HCT116 (cell line): ENCODE measurements around the gene PDIK1L. TPM values are rescaled to one million over a fixed set of nuclear protein-coding genes. Genes with fewer than 3 reads are reported as not detected.
A peak's percentile ranks its signal among the peaks of the same experiment; 100 is the strongest.

Source experiments
- ATAC-seq: fragments of 200-7000 bp; cut with Tn5 transposase; 2 replicates; pipeline ENCODE4 v1.9.1; 2020; ENCODE audit warnings: mild to moderate bottlenecking, moderate library complexity
- BruUV-seq: library from RNA; stranded (reverse); fragments of 400-500 nt; replicated peaks from 2 replicates; lab custom pipeline; 2021; lab: Mats Ljungman, UMichigan
- CTCF ChIA-PET: fragments of 300-600 bp; sonication (Branson Sonifier 250); formaldehyde crosslinking; loops from one replicate; lab custom pipeline; 2021; ENCODE audit warnings: antibody characterized with exemption; lab: Charles Lee
- POLR2A ChIA-PET: fragments of 300-600, 350-600 bp; sonication (Branson Sonifier 250); formaldehyde crosslinking; loops from one replicate; lab custom pipeline; 2021; ENCODE audit warnings: antibody characterized with exemption; lab: Charles Lee
- RAD21 ChIA-PET, 2 experiments: fragments of 300-600 bp; sonication (Branson Sonifier 250); formaldehyde crosslinking; loops; one replicate each; lab custom pipeline; 2023; ENCODE audit warnings: low total read pairs in 2 of 2; ENCODE audit not compliant: uncharacterized antibody in 2 of 2, unreplicated experiment in 2 of 2, low non-redundant PET in 1 of 2; lab: Charles Lee
- DNase-seq: peaks from one replicate; pipeline ENCODE4 v3.0.0-alpha.2; 2010; ENCODE audit warnings: low read depth, low spot score
- H2AFZ ChIP-seq: fragments of 200-600 bp; shearing (Covaris generic), sonication (generic); 2 replicates; pipeline ENCODE4 v1.6.1; 2017; ENCODE audit warnings: low read depth, mixed run types, mixed read lengths, antibody characterized with exemption, low read length; ENCODE audit not compliant: poor library complexity, severe bottlenecking
- H3K27ac ChIP-seq: 2 replicates; pipeline ENCODE4 v1.5.1; 2012; ENCODE audit warnings: low read depth, low read length
- H3K27me3 ChIP-seq: fragments of 200-600 bp; sonication (generic); 2 replicates; pipeline ENCODE4 v1.6.1; 2016; ENCODE audit warnings: mixed run types, low read length, mixed read lengths; ENCODE audit not compliant: insufficient read depth
- H3K36me3 ChIP-seq, 2 experiments: fragments of 200-500 bp in 1 of 2; fragments of 200-600 bp in 1 of 2; sonication (Bioruptor generic) in 1 of 2; sonication (generic) in 1 of 2; 2 replicates each; pipeline versions ENCODE4 v1.5.1 to v1.6.1; 2014 to 2016; ENCODE audit warnings: low read length in 2 of 2, inconsistent platforms in 1 of 2, mixed read lengths in 1 of 2, mixed run types in 1 of 2; ENCODE audit not compliant: insufficient read depth in 2 of 2, control insufficient read depth in 1 of 2
- H3K4me1 ChIP-seq, 2 experiments: fragments of 200-600 bp in 1 of 2; sonication (generic) in 1 of 2; 2 replicates each; pipeline versions ENCODE4 v1.5.1 to v1.6.1; 2012 to 2017; ENCODE audit warnings: low read length in 2 of 2, inconsistent platforms in 1 of 2, mild to moderate bottlenecking in 1 of 2, mixed read lengths in 1 of 2, mixed run types in 1 of 2, moderate library complexity in 1 of 2; ENCODE audit not compliant: insufficient read depth in 2 of 2, control insufficient read depth in 1 of 2
- H3K4me2 ChIP-seq: fragments of 200-600 bp; sonication (generic); 2 replicates; pipeline ENCODE4 v1.6.1; 2017; ENCODE audit warnings: mixed run types, low read length, mixed read lengths
- H3K4me3 ChIP-seq, 2 experiments: fragments of 200-600 bp in 1 of 2; sonication (generic) in 1 of 2; replicated peaks in 1 of 2; 2 replicates each; pipeline ENCODE4 v1.5.1; 2011 to 2016; ENCODE audit warnings: low read length in 2 of 2, control low read depth in 1 of 2, low read depth in 1 of 2, mild to moderate bottlenecking in 1 of 2, mixed read lengths in 1 of 2, mixed run types in 1 of 2
- H3K79me2 ChIP-seq: fragments of 200-600 bp; sonication (generic); 2 replicates; pipeline ENCODE4 v1.6.1; 2017; ENCODE audit warnings: mild to moderate bottlenecking, mixed run types, low read length, moderate library complexity, mixed read lengths; ENCODE audit not compliant: insufficient read depth
- H3K9ac ChIP-seq: fragments of 200-600 bp; sonication (generic); 2 replicates; pipeline ENCODE4 v1.6.1; 2016; ENCODE audit warnings: low read length, mixed read lengths
- H3K9me2 ChIP-seq: fragments of 200-600 bp; sonication (generic), shearing (Covaris generic); 2 replicates; pipeline ENCODE4 v1.6.1; 2017; ENCODE audit warnings: mixed run types, mild to moderate bottlenecking, moderate library complexity; ENCODE audit not compliant: insufficient read depth
- H3K9me3 ChIP-seq, 2 experiments: fragments of 200-500 bp in 1 of 2; fragments of 200-600 bp in 1 of 2; sonication (Bioruptor generic) in 1 of 2; sonication (generic) in 1 of 2; 2 replicates each; pipeline ENCODE4 v1.6.1; 2014 to 2017; ENCODE audit warnings: low read length in 2 of 2, mixed read lengths in 2 of 2, inconsistent platforms in 1 of 2, low read depth in 1 of 2, mild to moderate bottlenecking in 1 of 2, mixed run types in 1 of 2, moderate library complexity in 1 of 2; ENCODE audit not compliant: control insufficient read depth in 1 of 2, insufficient read depth in 1 of 2
- H4K20me1 ChIP-seq: fragments of 200-600 bp; sonication (generic), shearing (Covaris generic); 2 replicates; pipeline ENCODE4 v1.6.1; 2017; ENCODE audit warnings: mixed run types, mild to moderate bottlenecking, moderate library complexity; ENCODE audit not compliant: insufficient read depth
- CBX3 ChIP-seq: IDR thresholded peaks from 2 replicates; pipeline ENCODE4 v1.6.1; 2012; ENCODE audit warnings: low read depth
- EGR1 ChIP-seq: IDR thresholded peaks from 2 replicates; pipeline ENCODE4 v1.6.1; 2012; ENCODE audit warnings: low read depth
- EZH2phosphoT487 ChIP-seq: fragments of 200-600 bp; IDR thresholded peaks from 2 replicates; pipeline ENCODE4 v1.6.1; 2018; ENCODE audit warnings: antibody characterized with exemption, borderline replicate concordance
- RAD21 ChIP-seq: IDR thresholded peaks from 2 replicates; pipeline ENCODE4 v1.6.1; 2012; ENCODE audit warnings: low read depth, mild to moderate bottlenecking
- ZBTB33 ChIP-seq: IDR thresholded peaks from 2 replicates; pipeline ENCODE4 v1.6.1; 2011; ENCODE audit warnings: mild to moderate bottlenecking, low read length, moderate library complexity; ENCODE audit not compliant: insufficient replicate concordance; ENCODE audit errors: extremely low read depth
- intact Hi-C: fragments of 100-400 bp; cut with micrococcal nuclease; formaldehyde crosslinking; loops from 2 replicates; pipeline ENCODE4 v1.10.0; 2022
- total RNA-seq: library from RNA; stranded (reverse); gene quantifications from one replicate; pipeline ENCODE4 v1.2.1, GENCODE V29; 2021; ENCODE audit not compliant: unreplicated experiment

The PDIK1L gene
- total RNA-seq, 1 experiment from 2014 or later = 8.8 TPM

- no peak for TF ChIP-seq ZBTB33
- no peak for TF ChIP-seq RAD21
- TF ChIP-seq EGR1 = no peak
- TF ChIP-seq EZH2phosphoT487 = no peak
- TF ChIP-seq CBX3 = no peak
- Histone ChIP-seq H3K4me2 (peak overlapping the region; percentile 64; the same call in 1 of the 2 replicates), H3K9me3 (no peaks in the 10 kb centered on the region), H3K9ac (no peak overlapping the region), H4K20me1 (peaks cover 3% of the 10 kb centered on the region; the same call in 1 of the 2 replicates), H3K4me1 (peaks cover 13 to 44% of the 10 kb centered on the region in 2 experiments), H3K36me3 (no peaks in the 10 kb centered on the region), H3K9me2 (no peaks in the 10 kb centered on the region), H3K27me3 (no peaks in the 10 kb centered on the region), H3K4me3 (no peak overlapping the region), H2AFZ (no peak overlapping the region), H3K79me2 (peaks cover 4% of the 10 kb centered on the region; the same call in 1 of the 2 replicates), H3K27ac (no peak overlapping the region)
- intact Hi-C loops = no loop called here
- CTCF ChIA-PET = interaction anchor here (1.1 to 2.1 kb wide), 4 partner anchors 18 to 47 kb away, joined by 3 to 18 read pairs (median 4); partner anchors contain the start of gene ZNF593
- no TSS peak for BruUV-seq
- POLR2A ChIA-PET = interaction anchor here (1.0 to 1.2 kb wide), 3 partner anchors 8 to 17 kb away, joined by 3 to 4 read pairs (median 3); no protein-coding TSS in a partner anchor
- ATAC-seq (no peak), DNase-seq (no peak)
- RAD21 ChIA-PET = interaction anchor here in 1 of 2 experiments (1.1 kb wide), 1 partner anchor 23 kb away, joined by 5 read pairs; no protein-coding TSS in a partner anchor
Measured at GRCh38 chr1:26121854-26122773, 10.5 kb downstream of the PDIK1L start.
